H9 (cell line): Measurements from ENCODE around the gene OS9. TPM values are rescaled to one million over a fixed set of nuclear protein-coding genes. Genes with fewer than 3 reads are reported as not detected.

Experiments used
- DNase-seq: peaks from one replicate; pipeline ENCODE4 v3.0.0-alpha.2; 2017
- H2AFZ ChIP-seq: one replicate; pipeline ENCODE4 v1.6.1; 2013; ENCODE audit warnings: mild to moderate bottlenecking, low read length, control low read depth, moderate library complexity
- H2AK5ac ChIP-seq: 2 replicates; pipeline ENCODE4 v1.6.1; 2013; ENCODE audit warnings: low read length, control low read depth, mixed read lengths; ENCODE audit not compliant: insufficient read length
- H2BK120ac ChIP-seq: one replicate; pipeline ENCODE4 v1.6.1; 2013; ENCODE audit warnings: low read depth, mild to moderate bottlenecking, low read length, control low read depth, inconsistent platforms; ENCODE audit not compliant: poor library complexity, severe bottlenecking
- H2BK12ac ChIP-seq: 2 replicates; pipeline ENCODE4 v1.6.1; 2013; ENCODE audit warnings: low read length, control low read depth, mixed read lengths, low read depth; ENCODE audit not compliant: insufficient read length
- H2BK15ac ChIP-seq: 2 replicates; pipeline ENCODE4 v1.6.1; 2013; ENCODE audit warnings: low read depth, low read length, control low read depth
- H2BK20ac ChIP-seq: one replicate; pipeline ENCODE4 v1.6.1; 2013; ENCODE audit warnings: low read depth, mild to moderate bottlenecking, low read length, control low read depth, inconsistent platforms; ENCODE audit not compliant: poor library complexity, severe bottlenecking
- H2BK5ac ChIP-seq: 2 replicates; pipeline ENCODE4 v1.6.1; 2013; ENCODE audit warnings: low read length, control low read depth, mixed read lengths; ENCODE audit not compliant: insufficient read length
- H3K14ac ChIP-seq: 2 replicates; pipeline ENCODE4 v1.6.1; 2013; ENCODE audit warnings: low read length, control low read depth; ENCODE audit not compliant: insufficient read depth
- H3K18ac ChIP-seq: 2 replicates; pipeline ENCODE4 v1.6.1; 2013; ENCODE audit warnings: low read depth, mild to moderate bottlenecking, mixed read lengths, low read length, control low read depth; ENCODE audit not compliant: insufficient read length
- H3K23ac ChIP-seq: 2 replicates; pipeline ENCODE4 v1.6.1; 2013; ENCODE audit warnings: low read length, control low read depth, mixed read lengths, low read depth; ENCODE audit not compliant: insufficient read length
- H3K23me2 ChIP-seq: 2 replicates; pipeline ENCODE4 v1.6.1; 2013; ENCODE audit warnings: low read depth, mild to moderate bottlenecking, mixed read lengths, low read length, control low read depth; ENCODE audit not compliant: insufficient read length, poor library complexity, severe bottlenecking
- H3K27ac ChIP-seq: 2 replicates; pipeline ENCODE4 v1.5.1; 2013; ENCODE audit warnings: low read length, control low read depth, mixed read lengths, low read depth; ENCODE audit not compliant: insufficient read length
- H3K27me3 ChIP-seq: 2 replicates; pipeline ENCODE4 v1.6.1; 2013; ENCODE audit warnings: low read length, control low read depth, inconsistent platforms; ENCODE audit not compliant: insufficient read depth
- H3K4ac ChIP-seq: 2 replicates; pipeline ENCODE4 v1.6.1; 2013; ENCODE audit warnings: low read depth, mild to moderate bottlenecking, control low read depth, inconsistent platforms, low read length, moderate library complexity
- H3K4me1 ChIP-seq: 2 replicates; pipeline ENCODE4 v1.6.1; 2013; ENCODE audit warnings: low read length, control low read depth, inconsistent platforms; ENCODE audit not compliant: insufficient read depth
- H3K4me2 ChIP-seq: 2 replicates; pipeline ENCODE4 v1.6.1; 2013; ENCODE audit warnings: low read length, control low read depth, mixed read lengths; ENCODE audit not compliant: insufficient read length, insufficient read depth
- H3K56ac ChIP-seq: 2 replicates; pipeline ENCODE4 v1.6.1; 2013; ENCODE audit warnings: low read depth, mild to moderate bottlenecking, mixed read lengths, low read length, control low read depth; ENCODE audit not compliant: insufficient read length
- H3K79me1 ChIP-seq: 2 replicates; pipeline ENCODE4 v1.6.1; 2013; ENCODE audit warnings: low read depth, mild to moderate bottlenecking, moderate library complexity, low read length, control low read depth, inconsistent platforms; ENCODE audit not compliant: insufficient read depth, poor library complexity, severe bottlenecking
- H3K79me2 ChIP-seq: 2 replicates; pipeline ENCODE4 v1.6.1; 2013; ENCODE audit warnings: low read length, control low read depth, inconsistent platforms; ENCODE audit not compliant: insufficient read depth
- H3K9ac ChIP-seq: 2 replicates; pipeline ENCODE4 v1.6.1; 2013; ENCODE audit warnings: low read length, control low read depth, mixed read lengths; ENCODE audit not compliant: insufficient read length; ENCODE audit errors: extremely low read depth
- H3K9me3 ChIP-seq: one replicate; pipeline ENCODE4 v1.6.1; 2013; ENCODE audit warnings: low read depth, low read length, inconsistent platforms; ENCODE audit not compliant: control insufficient read depth
- H3T11ph ChIP-seq: one replicate; pipeline ENCODE4 v1.6.1; 2013; ENCODE audit warnings: mild to moderate bottlenecking, low read length, control low read depth, inconsistent platforms
- H4K20me1 ChIP-seq: one replicate; pipeline ENCODE4 v1.6.1; 2013; ENCODE audit not compliant: control insufficient read depth, insufficient read length, insufficient read depth
- H4K5ac ChIP-seq: 2 replicates; pipeline ENCODE4 v1.6.1; 2013; ENCODE audit warnings: low read depth, mild to moderate bottlenecking, mixed read lengths, low read length, control low read depth; ENCODE audit not compliant: insufficient read length
- H4K8ac ChIP-seq: replicated peaks from 2 replicates; pipeline ENCODE4 v1.6.1; 2013; ENCODE audit warnings: low read length, control low read depth, mixed read lengths, low read depth; ENCODE audit not compliant: insufficient read length
- H4K91ac ChIP-seq: 2 replicates; pipeline ENCODE4 v1.6.1; 2013; ENCODE audit warnings: low read depth, mild to moderate bottlenecking, moderate library complexity, mixed read lengths, low read length, control low read depth; ENCODE audit not compliant: insufficient read length
- H3K27ac Mint-ChIP-seq, 3 experiments: 2 replicates in 2 of 3; 3 replicates in 1 of 3; pipeline ENCODE4 v1.8.0; 2020 to 2021; ENCODE audit warnings: mixed read lengths in 3 of 3, mild to moderate bottlenecking in 1 of 3, moderate library complexity in 1 of 3
- H3K27me3 Mint-ChIP-seq: 2 replicates; pipeline ENCODE4 v1.8.0; 2021; ENCODE audit warnings: low read depth, mild to moderate bottlenecking, moderate library complexity, mixed read lengths
- H3K36me3 Mint-ChIP-seq, 3 experiments: 2 replicates in 2 of 3; 3 replicates in 1 of 3; pipeline ENCODE4 v1.8.0; 2020 to 2021; ENCODE audit warnings: low read depth in 3 of 3, mixed read lengths in 3 of 3; ENCODE audit not compliant: insufficient read depth in 1 of 3
- H3K4me1 Mint-ChIP-seq, 2 experiments: 2 replicates each; pipeline ENCODE4 v1.8.0; 2020; ENCODE audit warnings: mixed read lengths in 2 of 2
- H3K4me3 Mint-ChIP-seq, 2 experiments: 2 replicates in 1 of 2; 3 replicates in 1 of 2; pipeline ENCODE4 v1.8.0; 2020 to 2021; ENCODE audit warnings: mild to moderate bottlenecking in 2 of 2, mixed read lengths in 2 of 2, moderate library complexity in 1 of 2
- H3K9me3 Mint-ChIP-seq, 2 experiments: 2 replicates in 1 of 2; 3 replicates in 1 of 2; pipeline ENCODE4 v1.8.0; 2020; ENCODE audit warnings: mild to moderate bottlenecking in 2 of 2, mixed read lengths in 2 of 2, moderate library complexity in 1 of 2
- CTCF ChIP-seq: fragments of 200-600 bp; sonication (generic); conservative IDR thresholded peaks from 3 replicates; pipeline ENCODE4 v1.8.0; 2021; ENCODE audit warnings: antibody characterized with exemption, mild to moderate bottlenecking
- total RNA-seq: library from RNA; stranded (reverse); gene quantifications from 2 replicates; pipeline ENCODE4 v1.2.1, GENCODE V29; 2021

Gene OS9
- total RNA-seq, 1 experiment from 2014 or later = 112 TPM

- Histone ChIP-seq H3K79me1 (no peaks in the 10 kb centered on the region), H3K27ac (no peak overlapping the region), H3K9me3 (no peaks in the 10 kb centered on the region), H3K23ac (no peak overlapping the region), H4K5ac (no peak overlapping the region), H3K18ac (no peak overlapping the region), H3K79me2 (no peaks in the 10 kb centered on the region), H2BK12ac (no peak overlapping the region), H2BK15ac (no peak overlapping the region), H2BK120ac (no peak overlapping the region), H3K9ac (no peak overlapping the region), H3K4me1 (no peaks in the 10 kb centered on the region), H3K4ac (no peak overlapping the region), H3K56ac (no peak overlapping the region), H4K8ac (no peak overlapping the region), H2AK5ac (no peak overlapping the region), H3T11ph (no peak overlapping the region), H4K20me1 (no peaks in the 10 kb centered on the region), H3K27me3 (no peaks in the 10 kb centered on the region), H4K91ac (no peak overlapping the region), H2BK20ac (no peak overlapping the region), H2AFZ (no peak overlapping the region), H3K23me2 (no peaks in the 10 kb centered on the region), H3K4me2 (no peak overlapping the region), H3K14ac (no peak overlapping the region), H2BK5ac (no peak overlapping the region)
- H3K4me1 Mint-ChIP-seq = no peaks in the 10 kb centered on the region
- no peaks in the 10 kb centered on the region; a peak in 1 of 7 replicates for H3K36me3 Mint-ChIP-seq
- H3K4me3 Mint-ChIP-seq = no peak overlapping the region
- H3K9me3 Mint-ChIP-seq = peaks cover 23 to 28% of the 10 kb centered on the region in 2 experiments
- no peak overlapping the region for H3K27ac Mint-ChIP-seq
- H3K27me3 Mint-ChIP-seq = peaks cover 36% of the 10 kb centered on the region
- TF ChIP-seq CTCF = no peak
- DNase-seq = no peak
These were observed 14.2 kb upstream of the OS9 start for GRCh38 chr12:57679697-57680096.
